ENCODE measurements around the gene ADAMTS17.

Gene ADAMTS17

GRCh38 chr15:100108846-100109245 is 232.9 kb downstream of the ADAMTS17 start:
- no peak for DNase-seq (ENCODE audit: low read depth in 2 of 2)

GRCh38 chr15:100108346-100108745 is 233.4 kb downstream of the ADAMTS17 start:
- DNase-seq (ENCODE audit: low read depth in 2 of 2) = no peak

- DNase-seq (ENCODE audit: low read depth in 2 of 2) = no peak
These were observed 234.1 kb downstream of the ADAMTS17 start for GRCh38 chr15:100107606-100108225.

GRCh38 chr15:100107151-100107550 is 234.6 kb downstream of the ADAMTS17 start:
- DNase-seq (ENCODE audit: low read depth in 2 of 2) = no peak

GRCh38 chr15:100106732-100107131 is 235.0 kb downstream of the ADAMTS17 start:
- no peak for DNase-seq (ENCODE audit: low read depth in 2 of 2)

- no peak for DNase-seq (ENCODE audit: low read depth in 2 of 2)
These were observed 236.7 kb downstream of the ADAMTS17 start for GRCh38 chr15:100105101-100105500.

GRCh38 chr15:100104245-100104644 is 237.5 kb downstream of the ADAMTS17 start:
- no peak for DNase-seq (ENCODE audit: low read depth in 2 of 2)

GRCh38 chr15:100103828-100104227 is 237.9 kb downstream of the ADAMTS17 start:
- no peak for DNase-seq (ENCODE audit: low read depth in 2 of 2)

GRCh38 chr15:100101426-100102089 is 240.2 kb downstream of the ADAMTS17 start:
- no peak for DNase-seq (ENCODE audit: low read depth in 2 of 2)

- DNase-seq (ENCODE audit: low read depth in 2 of 2) = no peak
These were observed 240.8 kb downstream of the ADAMTS17 start for GRCh38 chr15:100100926-100101325.

- DNase-seq (ENCODE audit: low read depth in 2 of 2) = no peak
These were observed 241.8 kb downstream of the ADAMTS17 start for GRCh38 chr15:100099976-100100375.

GRCh38 chr15:100098705-100099104 is 243.1 kb downstream of the ADAMTS17 start:
- DNase-seq (ENCODE audit: low read depth in 2 of 2) = no peak

GRCh38 chr15:100097342-100098127 is 244.2 kb downstream of the ADAMTS17 start:
- DNase-seq (ENCODE audit: low read depth in 2 of 2) = no peak

- no peak for DNase-seq (ENCODE audit: low read depth in 2 of 2)
These were observed 245.1 kb downstream of the ADAMTS17 start for GRCh38 chr15:100096700-100097099.

GRCh38 chr15:100096248-100096600 is 245.6 kb downstream of the ADAMTS17 start:
- no peak for DNase-seq (ENCODE audit: low read depth in 2 of 2)

- no peak for DNase-seq (ENCODE audit: low read depth in 2 of 2)
These were observed 246.1 kb downstream of the ADAMTS17 start for GRCh38 chr15:100095541-100096247.

- DNase-seq (ENCODE audit: low read depth in 2 of 2) = no peak
These were observed 247.7 kb downstream of the ADAMTS17 start for GRCh38 chr15:100094127-100094510.

- no peak for DNase-seq (ENCODE audit: low read depth in 2 of 2)
These were observed 248.3 kb downstream of the ADAMTS17 start for GRCh38 chr15:100093211-100094126.

- DNase-seq (ENCODE audit: low read depth in 2 of 2) = no peak
These were observed 249.7 kb downstream of the ADAMTS17 start for GRCh38 chr15:100092034-100092433.

GRCh38 chr15:100090411-100090810 is 251.4 kb downstream of the ADAMTS17 start:
- DNase-seq (ENCODE audit: low read depth in 2 of 2) = no peak
